Effector CD4-positive, alpha-beta T cell (primary cell): ENCODE data around the gene SV2C.
"Not testable (repeated sequence)": the region's sequence is repeated elsewhere in the genome, so short reads cannot be mapped to it uniquely, and the experiment has no call there.

Experiments
- DNase-seq: peaks from one replicate; pipeline ENCODE4 v3.0.0-alpha.2; 2020

SV2C gene

DNA sequence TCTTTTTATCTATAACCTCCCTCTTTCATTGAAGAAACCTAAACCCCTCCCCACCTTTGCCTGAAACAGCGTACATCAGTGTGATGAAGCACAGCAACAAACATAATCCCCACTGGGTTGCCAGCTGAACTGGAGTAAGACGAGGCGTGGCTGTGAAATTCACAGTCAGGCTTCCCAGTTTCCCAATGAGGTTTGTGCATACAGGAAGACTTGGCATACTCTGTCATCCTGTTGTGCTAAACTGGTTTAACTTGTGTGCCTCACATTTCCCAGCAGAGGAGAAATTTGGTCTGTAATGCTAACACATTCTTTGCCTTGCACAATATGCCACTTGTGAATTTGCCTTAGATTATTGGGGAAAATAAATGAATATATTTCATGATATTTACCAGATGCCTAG, 121.5 kb downstream of the SV2C start:
- DNase-seq: no peak

DNA sequence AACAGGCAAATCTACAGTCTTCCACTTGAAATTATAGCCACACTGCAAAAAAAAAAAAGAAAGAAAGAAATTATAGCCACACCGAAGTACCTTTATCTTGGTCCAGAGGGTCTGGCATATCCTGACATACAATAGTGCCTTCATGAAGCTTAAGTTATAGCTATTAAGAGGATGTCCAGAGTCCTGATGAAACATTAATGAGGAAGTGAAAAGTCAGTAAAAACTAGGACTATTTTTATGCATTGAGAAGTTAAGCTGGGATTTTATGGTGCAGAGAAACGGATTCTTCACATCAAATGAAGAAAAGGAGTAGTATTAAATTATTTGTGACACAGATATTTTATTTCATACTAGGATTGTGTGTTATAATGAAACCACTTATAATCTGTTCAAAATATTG, 123.9 kb downstream of the SV2C start:
- no peak for DNase-seq

DNA sequence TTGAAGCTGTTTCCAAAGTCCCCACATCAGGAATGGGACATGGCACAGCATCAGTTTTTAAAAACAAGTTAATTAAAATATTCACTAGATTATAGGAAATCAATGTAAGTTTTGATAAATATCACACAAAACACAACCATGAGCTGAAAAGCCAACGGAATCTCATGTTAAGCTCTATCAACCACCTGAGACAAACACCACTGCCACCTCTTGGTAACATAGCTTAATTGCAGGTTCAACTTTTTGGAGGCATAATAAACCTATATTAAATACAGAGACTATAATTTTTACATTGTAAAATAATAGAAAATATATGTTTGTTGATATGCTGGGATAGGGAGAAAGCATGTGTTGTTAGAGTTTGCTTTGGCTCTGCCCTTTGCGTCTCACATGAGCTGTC, 126.1 kb downstream of the SV2C start:
- DNase-seq: no peak

DNA sequence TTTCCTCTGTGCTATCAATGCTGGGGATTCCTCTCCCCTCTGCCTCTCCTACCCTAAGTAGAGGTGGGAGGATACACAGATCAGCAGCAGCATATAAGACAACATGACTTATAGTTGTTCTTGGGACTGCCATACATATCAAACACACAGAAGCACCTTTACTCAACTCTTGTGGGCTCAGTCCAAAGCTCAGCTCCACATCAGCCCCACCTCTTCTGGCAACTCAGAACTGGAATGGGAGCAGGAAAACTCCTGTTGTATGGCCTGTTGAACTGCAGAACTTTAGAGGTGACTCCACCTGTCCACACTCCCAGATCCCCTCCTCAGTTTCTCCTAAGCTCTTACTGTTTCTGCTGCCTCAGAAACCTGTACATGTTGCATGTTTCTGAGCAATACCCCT, 127.8 kb downstream of the SV2C start:
- no peak for DNase-seq

DNA sequence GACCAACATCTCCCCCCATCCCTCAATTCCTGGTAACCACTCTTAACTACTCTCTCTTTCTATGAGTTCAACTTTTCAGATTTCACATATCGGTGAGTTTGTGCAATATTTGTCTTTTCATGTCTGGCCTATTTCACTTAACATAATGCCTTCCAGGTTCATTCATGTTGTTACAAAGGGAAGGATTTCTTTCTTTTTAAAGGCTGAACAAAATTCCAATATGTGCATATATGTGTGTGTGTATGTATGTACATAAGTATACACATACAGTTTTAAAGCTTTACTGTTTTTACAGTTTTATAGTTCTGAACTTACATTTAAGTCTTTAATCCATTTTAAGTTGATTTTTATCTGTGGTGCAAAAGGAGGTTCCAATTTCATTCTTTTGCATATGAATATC, 130.7 kb downstream of the SV2C start:
- DNase-seq: no peak

DNA sequence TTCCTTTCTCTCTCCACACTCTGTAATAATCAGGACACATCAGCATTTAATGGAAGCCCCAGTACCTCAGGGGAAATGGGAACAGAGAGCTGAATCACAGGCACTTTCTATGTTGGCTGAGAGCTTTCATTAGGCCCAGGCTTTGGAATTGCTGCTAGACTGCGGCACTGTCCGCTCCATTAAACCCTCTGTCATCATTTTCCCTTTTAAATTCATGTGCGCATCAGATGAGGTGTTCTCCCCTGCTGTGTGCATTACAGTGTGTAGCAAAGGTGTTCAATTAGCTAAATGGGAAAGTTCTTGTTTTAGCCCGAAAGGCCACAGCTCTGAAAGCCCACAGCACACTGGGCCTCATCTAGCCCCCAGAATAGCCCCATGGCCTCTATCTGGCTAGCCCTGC, 133.6 kb downstream of the SV2C start:
- DNase-seq: no peak

DNA sequence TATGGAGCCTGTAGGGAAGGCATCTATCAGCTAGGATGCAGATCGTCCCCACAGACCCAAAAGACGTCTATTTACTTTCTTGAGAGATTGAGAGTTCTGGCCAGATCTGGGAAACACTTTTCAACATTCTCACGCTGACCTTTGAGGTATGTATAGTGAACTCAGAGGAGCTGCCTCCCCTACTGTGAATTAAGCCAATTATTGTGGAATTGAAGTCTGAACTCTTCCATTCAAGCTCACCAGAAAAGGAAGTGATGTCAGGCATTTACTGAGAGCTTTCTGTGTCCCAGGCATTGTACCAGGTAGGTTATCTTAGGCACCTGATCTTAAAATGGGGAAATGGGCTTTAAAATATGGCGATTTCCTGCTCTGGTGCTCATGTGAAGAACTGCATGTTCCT, 136.5 kb downstream of the SV2C start:
- no peak for DNase-seq

DNA sequence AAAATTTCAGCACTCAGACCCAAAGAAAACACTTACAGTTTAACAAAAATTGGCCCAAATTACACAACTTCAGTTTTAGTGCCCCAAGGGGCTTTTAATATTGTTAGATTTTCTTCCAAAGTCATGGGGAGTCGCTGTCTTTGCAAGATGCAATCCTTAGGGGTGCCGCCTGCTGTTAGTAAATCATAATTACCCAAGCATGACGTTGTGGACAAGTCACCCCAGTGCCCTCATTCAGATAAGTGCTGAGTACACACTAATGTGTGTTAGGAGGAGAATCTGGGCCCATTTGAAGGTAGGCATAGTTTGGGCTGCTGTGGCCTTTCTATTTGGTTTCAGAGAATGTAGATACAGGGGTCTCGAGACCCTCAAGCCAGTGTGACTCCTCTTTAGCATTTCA, 138.1 kb downstream of the SV2C start:
- DNase-seq: no peak

DNA sequence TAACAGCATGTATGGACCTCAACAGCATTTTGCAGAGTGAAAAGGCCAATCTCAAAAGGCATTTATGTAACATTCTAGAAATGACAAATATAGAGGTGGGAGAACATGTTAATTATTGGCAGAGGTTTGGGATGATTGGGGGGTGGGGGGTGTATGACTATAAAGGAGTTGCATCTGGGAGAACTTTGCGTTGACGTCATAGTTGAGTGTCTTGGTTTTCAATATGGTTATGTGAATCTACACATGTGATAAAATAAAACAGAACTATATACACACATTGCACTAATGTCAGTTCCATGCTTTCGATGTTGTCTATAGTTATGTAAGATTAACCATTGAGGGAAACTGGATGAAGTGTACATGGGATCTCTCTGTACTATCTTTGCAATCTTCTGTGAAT, 139.1 kb downstream of the SV2C start:
- DNase-seq: no peak

DNA sequence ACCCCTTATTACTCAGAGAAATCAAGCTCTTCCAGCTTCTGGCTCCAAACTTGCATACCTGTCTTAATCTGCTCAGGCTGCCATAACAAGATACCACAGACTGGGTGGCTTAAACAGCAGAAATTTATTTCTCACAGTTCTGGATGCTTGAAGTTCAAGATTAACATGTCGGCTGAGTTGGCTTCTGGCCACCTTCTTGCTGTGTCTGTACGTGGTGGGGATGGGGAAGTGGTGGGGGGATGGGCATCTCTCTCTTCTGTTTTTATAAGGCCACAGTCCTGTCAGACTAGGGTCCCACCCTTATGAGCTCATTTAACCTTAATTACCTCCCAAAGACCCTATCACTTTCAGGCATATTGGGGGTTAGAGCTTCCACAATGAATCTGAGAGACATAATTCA, 140.5 kb downstream of the SV2C start:
- no peak for DNase-seq

DNA sequence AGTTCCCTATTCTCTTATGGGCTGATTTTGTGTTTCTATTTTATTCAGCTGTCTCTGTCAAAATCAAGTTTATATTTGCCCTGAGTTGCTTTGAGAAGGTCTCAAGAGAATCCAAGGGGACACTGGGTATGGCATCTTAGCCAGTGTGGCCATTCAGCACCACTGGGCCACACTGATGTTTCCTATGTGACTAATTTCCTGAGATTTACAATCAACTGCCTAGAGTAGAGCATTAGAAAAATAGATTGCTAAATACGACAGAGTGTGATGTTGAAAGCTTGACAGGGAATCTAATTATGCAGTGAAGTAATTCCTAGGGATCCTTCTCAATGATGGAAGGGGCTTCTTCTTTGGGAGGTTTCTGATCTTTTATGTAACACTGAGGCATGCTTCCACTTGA, 141.7 kb downstream of the SV2C start:
- DNase-seq: no peak

DNA sequence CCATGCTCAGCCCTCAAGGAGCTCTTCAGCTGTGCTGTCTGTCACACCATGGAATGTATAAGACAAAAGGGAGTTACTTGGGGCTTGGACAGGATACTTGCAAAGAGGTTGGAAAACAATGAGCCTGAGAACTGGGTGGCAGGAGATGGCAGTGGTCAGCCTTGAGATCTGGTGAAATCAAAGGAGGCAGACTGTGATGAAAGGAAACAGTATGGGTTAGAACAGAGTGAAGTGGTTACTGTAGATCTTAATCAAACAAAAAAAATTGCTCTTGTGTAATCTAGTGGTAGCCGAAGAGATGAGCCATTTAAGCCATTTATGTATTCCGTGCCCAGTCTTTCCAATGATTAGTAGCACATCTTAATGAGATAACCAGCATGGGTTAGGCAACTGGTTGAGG, 142.2 kb downstream of the SV2C start:
- DNase-seq: no peak

DNA sequence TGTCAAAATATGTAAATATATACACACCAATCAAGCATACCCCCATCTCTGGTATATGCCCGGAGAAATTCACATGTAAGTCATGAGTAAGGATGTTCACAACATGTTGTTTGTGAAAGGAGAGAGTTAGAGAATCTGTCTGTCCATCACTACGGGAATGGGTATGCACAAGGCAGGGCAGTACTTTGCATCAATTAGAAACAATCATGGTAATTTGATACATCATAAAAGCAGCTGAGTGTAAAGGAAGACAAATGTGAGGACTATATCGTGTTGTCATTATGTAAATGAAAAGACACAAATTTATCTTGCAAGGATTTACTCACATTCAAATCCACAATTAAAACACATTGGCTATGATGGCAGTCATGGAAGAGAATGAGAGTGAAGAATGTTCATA, 146.7 kb downstream of the SV2C start:
- DNase-seq: no peak

DNA sequence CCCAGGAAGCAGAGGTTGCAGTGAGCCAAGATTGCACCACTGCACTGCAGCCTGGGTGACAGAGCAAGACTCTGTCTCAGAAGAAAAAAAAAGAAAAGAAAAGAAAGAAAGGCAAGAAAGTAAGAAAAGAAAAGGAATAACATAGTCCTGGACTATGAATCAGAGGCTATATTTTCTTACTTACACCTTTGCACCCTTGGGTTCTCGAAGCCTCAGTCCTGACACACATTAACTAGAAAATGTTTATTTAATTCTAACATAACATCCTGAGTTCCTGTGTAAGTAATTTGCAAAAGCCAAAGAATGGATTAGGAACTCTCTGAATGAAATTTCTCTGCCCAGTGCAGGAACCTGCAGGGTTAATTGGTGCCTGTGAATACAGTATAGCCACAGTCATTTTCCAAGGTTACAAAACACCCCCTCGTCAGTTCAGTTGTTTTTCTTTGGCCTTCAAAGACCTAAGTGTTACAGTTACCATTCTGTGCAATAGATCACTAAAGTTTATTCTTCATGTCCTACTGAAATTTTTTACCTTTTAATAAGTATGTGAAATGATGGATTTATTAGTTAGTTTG, 147.6 kb downstream of the SV2C start:
- DNase-seq: no peak

DNA sequence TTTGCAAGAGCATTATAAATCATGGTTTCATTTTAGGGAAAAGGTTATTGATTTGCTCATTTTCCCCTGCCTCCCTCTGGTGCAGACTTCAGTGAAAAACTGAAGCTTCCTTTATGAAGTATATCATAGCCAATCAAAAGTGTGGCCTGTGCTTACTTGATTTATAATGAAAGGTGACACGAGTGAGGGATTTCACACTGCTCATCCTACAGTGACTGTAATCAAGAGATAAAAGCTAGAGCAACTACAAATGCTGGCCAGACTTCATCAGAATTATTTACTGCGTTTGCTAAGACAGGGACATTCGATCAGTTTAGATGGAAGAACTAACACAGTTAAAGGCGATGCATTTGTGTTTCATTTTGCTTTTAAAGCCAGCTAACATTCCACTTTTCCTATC, 151.5 kb downstream of the SV2C start:
- no peak for DNase-seq

DNA sequence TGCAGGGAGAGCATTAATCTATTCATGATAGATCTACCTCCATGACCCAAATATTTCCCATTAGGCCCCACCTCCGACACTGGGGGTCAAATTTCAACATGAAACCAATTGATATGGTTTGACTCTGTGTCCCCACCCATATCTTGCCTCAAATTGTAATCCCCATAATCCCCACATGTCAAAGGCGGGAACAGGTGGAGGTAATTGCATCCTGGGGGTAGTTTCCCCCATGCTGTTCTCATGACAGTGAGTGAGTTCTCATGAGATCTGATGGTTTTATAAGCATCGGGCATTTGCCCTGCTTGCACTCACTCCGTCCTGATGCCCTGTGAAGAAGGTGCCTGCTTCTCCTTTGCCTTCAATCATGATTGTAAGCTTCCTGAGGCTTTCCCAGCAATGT, 153.5 kb downstream of the SV2C start:
- DNase-seq: no peak

DNA sequence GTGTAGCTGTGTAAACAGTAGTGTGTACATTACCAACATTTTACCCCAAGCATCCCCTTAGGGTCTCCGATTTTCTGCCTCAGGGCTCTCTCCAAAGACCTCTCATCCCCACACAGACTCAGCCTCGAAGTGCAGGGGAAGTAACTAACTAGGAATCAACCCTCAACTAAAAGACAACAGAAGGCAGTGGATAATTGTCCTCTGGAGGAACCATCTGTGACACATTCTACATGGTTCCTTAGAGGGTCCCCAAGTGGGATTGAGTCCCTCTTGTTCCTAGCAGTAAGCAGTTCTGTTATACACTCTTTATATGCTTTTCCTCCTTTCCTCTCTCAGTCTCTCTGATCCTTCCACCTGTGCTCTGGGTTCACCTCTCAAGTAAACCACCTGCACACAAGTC, 157.2 kb downstream of the SV2C start:
- DNase-seq: no peak

DNA sequence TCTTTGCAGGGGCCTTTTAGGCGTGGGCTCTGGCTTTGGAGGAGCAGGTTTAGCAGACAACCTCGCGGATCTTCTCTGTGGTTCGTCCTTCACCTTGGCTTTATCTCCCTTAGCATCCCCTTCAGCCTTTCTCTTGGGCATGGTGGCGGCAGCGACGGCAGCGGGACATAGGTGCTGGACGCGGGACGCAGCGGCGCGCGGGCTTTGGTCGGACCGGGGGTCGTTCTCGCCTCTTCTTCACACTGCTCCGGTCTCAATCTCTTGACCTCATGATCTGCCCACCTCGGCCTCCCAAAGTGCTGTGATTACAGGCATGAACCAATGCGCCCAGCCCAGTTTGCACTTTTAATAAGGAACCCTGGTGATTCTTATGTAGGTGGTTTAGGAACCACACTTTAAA, 159.0 kb downstream of the SV2C start:
- DNase-seq: not testable (repeated sequence)

DNA sequence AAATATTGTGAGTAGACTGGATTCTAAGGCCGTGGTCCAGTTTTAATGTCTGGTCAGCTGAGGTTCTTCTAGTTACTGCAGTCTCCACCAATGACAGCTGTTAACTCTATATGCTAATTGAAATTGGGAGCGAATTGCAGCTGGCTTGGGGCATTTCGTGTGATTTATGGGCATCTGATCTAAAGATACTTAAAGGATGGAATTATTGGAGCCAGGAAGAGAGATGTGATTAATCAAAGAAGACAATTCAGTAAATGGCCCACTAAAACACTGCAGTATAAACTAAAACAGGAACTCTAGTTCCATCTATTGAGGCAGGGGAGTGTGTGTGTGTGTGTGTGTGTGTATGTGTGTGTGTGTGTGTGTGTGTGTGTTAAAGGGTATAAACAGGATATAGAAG, 162.4 kb downstream of the SV2C start:
- no peak for DNase-seq

DNA sequence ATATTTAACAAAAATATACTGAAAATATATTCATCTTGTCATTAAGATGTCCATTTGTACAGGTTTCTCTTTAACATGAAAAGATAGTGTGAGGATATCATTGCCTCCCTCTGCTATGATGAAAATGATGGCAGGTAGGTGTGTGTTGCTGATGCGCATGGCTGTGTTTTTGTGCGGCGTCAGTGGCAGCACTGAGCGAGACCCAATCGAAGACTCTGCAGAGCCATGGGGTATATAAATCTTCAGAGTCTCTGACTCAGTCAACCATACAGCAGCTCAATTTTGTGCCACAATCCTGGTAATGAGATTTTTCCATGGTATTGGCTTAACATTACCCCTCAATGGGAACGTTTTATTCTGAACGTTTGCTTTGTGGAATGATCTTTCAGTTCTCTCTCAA, 166.4 kb downstream of the SV2C start:
- no peak for DNase-seq

DNA sequence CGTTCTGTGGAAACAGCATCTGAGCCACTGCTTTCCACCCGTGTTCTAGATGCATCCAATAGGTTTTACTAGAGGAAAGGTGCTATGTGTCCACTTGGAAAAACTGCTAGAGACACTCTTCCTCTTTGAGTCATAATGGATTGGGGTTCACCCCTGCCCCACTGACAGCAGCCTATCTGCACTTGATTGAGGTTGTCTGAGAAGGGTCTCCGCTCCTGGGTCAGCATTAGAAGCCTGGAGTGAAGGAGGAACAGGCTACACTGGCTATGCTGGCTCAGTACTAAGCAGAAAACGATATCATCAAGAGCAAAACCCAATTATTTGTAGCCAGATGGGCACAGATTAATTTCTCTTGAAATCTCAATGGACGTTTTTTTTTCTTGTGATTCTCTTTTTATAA, 167.3 kb downstream of the SV2C start:
- DNase-seq: no peak

DNA sequence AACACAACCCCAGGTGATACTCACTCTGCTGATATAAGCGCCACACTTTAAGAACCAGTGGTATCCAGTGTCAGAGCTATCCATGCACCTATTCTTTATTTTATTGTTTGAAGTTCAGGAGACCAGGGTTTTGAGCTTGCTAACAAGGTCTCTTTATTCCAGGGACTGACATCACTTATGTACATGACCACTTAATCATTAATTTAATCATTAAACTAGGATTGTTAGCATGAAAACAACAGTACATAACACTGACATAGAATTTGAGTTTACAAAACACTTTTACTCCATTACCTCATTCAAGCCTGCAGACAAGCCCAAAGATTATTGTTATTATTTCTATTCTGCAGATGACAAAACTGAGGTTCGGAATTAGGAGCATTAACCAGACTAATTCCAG, 168.5 kb downstream of the SV2C start:
- DNase-seq: no peak

DNA sequence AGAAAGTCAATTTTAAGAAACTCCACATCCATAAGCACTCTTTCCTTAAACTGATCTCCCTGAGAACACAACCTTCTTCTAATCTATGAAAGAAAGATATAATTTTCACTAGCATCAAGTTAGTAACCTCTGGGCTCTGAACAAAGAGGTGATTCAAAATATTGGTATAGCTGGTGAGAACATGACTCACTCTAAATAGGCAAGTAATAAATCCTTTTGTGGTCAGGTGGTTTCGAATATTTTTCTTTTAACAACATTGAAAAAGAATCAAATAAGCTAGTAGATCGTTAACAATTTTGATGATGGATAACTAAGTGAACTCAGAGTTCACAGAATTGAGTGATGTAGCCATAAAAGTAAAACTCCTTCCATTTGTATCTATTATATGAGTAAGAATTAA, 169.3 kb downstream of the SV2C start:
- DNase-seq: no peak

DNA sequence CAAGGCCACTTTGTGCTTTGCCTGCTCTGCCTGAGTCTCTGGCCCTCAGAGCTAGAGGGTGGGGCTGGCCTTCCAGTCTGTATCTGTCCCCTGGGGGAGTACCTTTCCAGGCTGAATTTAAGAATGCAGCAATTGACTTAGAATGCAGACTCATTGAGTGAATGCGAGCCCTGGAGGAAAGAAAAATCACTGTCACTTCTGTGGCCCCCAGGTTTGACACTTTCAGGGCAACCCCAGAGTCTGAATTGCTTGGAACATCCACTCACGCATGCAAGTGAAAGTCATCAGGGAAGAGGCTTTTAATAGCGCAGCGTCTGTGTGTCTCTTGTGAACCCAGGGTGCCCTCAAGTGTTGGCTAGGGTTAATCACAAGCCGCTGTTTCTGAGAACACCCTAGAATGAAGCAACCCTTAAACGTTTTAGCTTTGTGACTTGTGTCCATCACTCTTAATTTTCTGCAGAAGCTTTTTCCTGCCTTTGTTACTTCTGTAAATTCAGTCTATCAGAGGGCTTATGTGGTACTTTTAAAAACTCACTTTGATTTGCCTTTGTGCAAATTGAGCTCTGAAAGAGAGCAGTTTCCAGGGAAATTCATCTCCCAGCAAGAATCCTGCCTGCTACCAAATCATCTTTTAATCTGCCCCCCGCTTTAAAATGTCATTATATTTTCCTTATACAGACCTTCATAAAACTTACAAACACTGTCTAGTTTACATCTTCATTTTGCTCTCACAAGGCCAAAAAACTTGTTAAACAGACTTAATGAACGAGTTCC, 173.1 kb downstream of the SV2C start:
- peak; percentile 36 for DNase-seq

DNA sequence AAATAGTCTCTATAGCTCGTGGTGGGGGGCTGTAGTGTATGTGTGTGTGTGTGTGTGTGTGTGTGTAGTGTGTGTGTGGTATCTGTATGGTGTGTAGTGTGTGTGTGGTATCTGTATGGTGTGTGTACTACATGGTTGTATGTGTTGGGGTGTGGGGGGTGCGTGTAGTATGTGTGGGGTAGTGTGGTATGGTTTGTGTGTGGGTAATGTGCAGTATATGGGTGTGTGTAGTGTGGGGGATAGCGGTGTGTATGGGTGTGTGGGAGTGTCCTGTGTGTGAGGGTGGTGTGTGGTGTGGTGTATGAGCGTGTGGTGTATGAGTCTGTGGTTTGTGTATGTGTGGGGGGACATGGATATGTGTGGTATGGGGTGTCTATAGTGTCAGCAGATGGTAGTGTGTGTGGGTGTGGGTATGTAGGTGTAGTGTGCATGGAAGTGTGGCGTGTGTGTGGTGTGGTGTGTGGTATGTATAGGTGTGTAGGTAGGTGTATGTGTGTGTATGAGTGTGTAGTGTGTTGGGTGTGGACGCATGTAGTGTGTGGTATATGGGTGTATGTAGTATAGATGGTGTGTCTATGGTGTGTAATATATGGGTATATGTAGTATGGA, 174.1 kb downstream of the SV2C start:
- DNase-seq: no peak
